HCT116 (cell line): ENCODE results near the gene MRPL20. TPM values are rescaled to one million over a fixed set of nuclear protein-coding genes. Genes with fewer than 3 reads are reported as not detected.

ENCODE experiments used
- ATAC-seq: fragments of 200-7000 bp; cut with Tn5 transposase; 2 replicates; pipeline ENCODE4 v1.9.1; 2020; ENCODE audit warnings: mild to moderate bottlenecking, moderate library complexity
- BruUV-seq: library from RNA; stranded (reverse); fragments of 400-500 nt; replicated peaks from 2 replicates; lab custom pipeline; 2021; lab: Mats Ljungman, UMichigan
- CTCF ChIA-PET: fragments of 300-600 bp; sonication (Branson Sonifier 250); formaldehyde crosslinking; loops from one replicate; lab custom pipeline; 2021; ENCODE audit warnings: antibody characterized with exemption; lab: Charles Lee
- POLR2A ChIA-PET: fragments of 300-600, 350-600 bp; sonication (Branson Sonifier 250); formaldehyde crosslinking; loops from one replicate; lab custom pipeline; 2021; ENCODE audit warnings: antibody characterized with exemption; lab: Charles Lee
- RAD21 ChIA-PET, 2 experiments: fragments of 300-600 bp; sonication (Branson Sonifier 250); formaldehyde crosslinking; loops; one replicate each; lab custom pipeline; 2023; ENCODE audit warnings: low total read pairs in 2 of 2; ENCODE audit not compliant: uncharacterized antibody in 2 of 2, unreplicated experiment in 2 of 2, low non-redundant PET in 1 of 2; lab: Charles Lee
- DNase-seq: peaks from one replicate; pipeline ENCODE4 v3.0.0-alpha.2; 2010; ENCODE audit warnings: low read depth, low spot score
- H2AFZ ChIP-seq: fragments of 200-600 bp; shearing (Covaris generic), sonication (generic); 2 replicates; pipeline ENCODE4 v1.6.1; 2017; ENCODE audit warnings: low read depth, mixed run types, mixed read lengths, antibody characterized with exemption, low read length; ENCODE audit not compliant: poor library complexity, severe bottlenecking
- H3K27ac ChIP-seq: 2 replicates; pipeline ENCODE4 v1.5.1; 2012; ENCODE audit warnings: low read depth, low read length
- H3K27me3 ChIP-seq: fragments of 200-600 bp; sonication (generic); 2 replicates; pipeline ENCODE4 v1.6.1; 2016; ENCODE audit warnings: mixed run types, low read length, mixed read lengths; ENCODE audit not compliant: insufficient read depth
- H3K36me3 ChIP-seq, 2 experiments: fragments of 200-500 bp in 1 of 2; fragments of 200-600 bp in 1 of 2; sonication (Bioruptor generic) in 1 of 2; sonication (generic) in 1 of 2; 2 replicates each; pipeline versions ENCODE4 v1.5.1 to v1.6.1; 2014 to 2016; ENCODE audit warnings: low read length in 2 of 2, inconsistent platforms in 1 of 2, mixed read lengths in 1 of 2, mixed run types in 1 of 2; ENCODE audit not compliant: insufficient read depth in 2 of 2, control insufficient read depth in 1 of 2
- H3K4me1 ChIP-seq, 2 experiments: fragments of 200-600 bp in 1 of 2; sonication (generic) in 1 of 2; 2 replicates each; pipeline versions ENCODE4 v1.5.1 to v1.6.1; 2012 to 2017; ENCODE audit warnings: low read length in 2 of 2, inconsistent platforms in 1 of 2, mild to moderate bottlenecking in 1 of 2, mixed read lengths in 1 of 2, mixed run types in 1 of 2, moderate library complexity in 1 of 2; ENCODE audit not compliant: insufficient read depth in 2 of 2, control insufficient read depth in 1 of 2
- H3K4me2 ChIP-seq: fragments of 200-600 bp; sonication (generic); 2 replicates; pipeline ENCODE4 v1.6.1; 2017; ENCODE audit warnings: mixed run types, low read length, mixed read lengths
- H3K4me3 ChIP-seq, 2 experiments: fragments of 200-600 bp in 1 of 2; sonication (generic) in 1 of 2; replicated peaks in 1 of 2; 2 replicates each; pipeline ENCODE4 v1.5.1; 2011 to 2016; ENCODE audit warnings: low read length in 2 of 2, control low read depth in 1 of 2, low read depth in 1 of 2, mild to moderate bottlenecking in 1 of 2, mixed read lengths in 1 of 2, mixed run types in 1 of 2
- H3K79me2 ChIP-seq: fragments of 200-600 bp; sonication (generic); 2 replicates; pipeline ENCODE4 v1.6.1; 2017; ENCODE audit warnings: mild to moderate bottlenecking, mixed run types, low read length, moderate library complexity, mixed read lengths; ENCODE audit not compliant: insufficient read depth
- H3K9ac ChIP-seq: fragments of 200-600 bp; sonication (generic); 2 replicates; pipeline ENCODE4 v1.6.1; 2016; ENCODE audit warnings: low read length, mixed read lengths
- H3K9me2 ChIP-seq: fragments of 200-600 bp; sonication (generic), shearing (Covaris generic); 2 replicates; pipeline ENCODE4 v1.6.1; 2017; ENCODE audit warnings: mixed run types, mild to moderate bottlenecking, moderate library complexity; ENCODE audit not compliant: insufficient read depth
- H3K9me3 ChIP-seq, 2 experiments: fragments of 200-500 bp in 1 of 2; fragments of 200-600 bp in 1 of 2; sonication (Bioruptor generic) in 1 of 2; sonication (generic) in 1 of 2; 2 replicates each; pipeline ENCODE4 v1.6.1; 2014 to 2017; ENCODE audit warnings: low read length in 2 of 2, mixed read lengths in 2 of 2, inconsistent platforms in 1 of 2, low read depth in 1 of 2, mild to moderate bottlenecking in 1 of 2, mixed run types in 1 of 2, moderate library complexity in 1 of 2; ENCODE audit not compliant: control insufficient read depth in 1 of 2, insufficient read depth in 1 of 2
- H4K20me1 ChIP-seq: fragments of 200-600 bp; sonication (generic), shearing (Covaris generic); 2 replicates; pipeline ENCODE4 v1.6.1; 2017; ENCODE audit warnings: mixed run types, mild to moderate bottlenecking, moderate library complexity; ENCODE audit not compliant: insufficient read depth
- CBX3 ChIP-seq: IDR thresholded peaks from 2 replicates; pipeline ENCODE4 v1.6.1; 2012; ENCODE audit warnings: low read depth
- EGR1 ChIP-seq: IDR thresholded peaks from 2 replicates; pipeline ENCODE4 v1.6.1; 2012; ENCODE audit warnings: low read depth
- FOSL1 ChIP-seq: IDR thresholded peaks from 2 replicates; pipeline ENCODE4 v1.6.1; 2012; ENCODE audit warnings: low read depth
- JUND ChIP-seq: IDR thresholded peaks from 2 replicates; pipeline ENCODE4 v1.6.1; 2012
- POLR2A ChIP-seq: IDR thresholded peaks from 2 replicates; pipeline ENCODE4 v1.7.0; 2011; ENCODE audit warnings: borderline replicate concordance; ENCODE audit not compliant: insufficient read depth, insufficient read length; ENCODE audit errors: extremely low read depth
- SIN3A ChIP-seq: IDR thresholded peaks from 2 replicates; pipeline ENCODE4 v1.6.1; 2012; ENCODE audit warnings: low read depth
- SRF ChIP-seq: IDR thresholded peaks from 2 replicates; pipeline ENCODE4 v1.6.1; 2012; ENCODE audit warnings: low read depth
- TCF7L2 ChIP-seq: IDR thresholded peaks from 2 replicates; pipeline ENCODE4 v1.7.0; 2011; ENCODE audit warnings: borderline replicate concordance, inconsistent platforms; ENCODE audit not compliant: insufficient read depth, insufficient read length; ENCODE audit errors: extremely low read depth
- YY1 ChIP-seq: IDR thresholded peaks from 2 replicates; pipeline ENCODE4 v1.6.1; 2011; ENCODE audit warnings: low read length, low read depth, moderate library complexity, mild to moderate bottlenecking; ENCODE audit not compliant: insufficient replicate concordance; ENCODE audit errors: extremely low read depth
- ZBTB33 ChIP-seq: IDR thresholded peaks from 2 replicates; pipeline ENCODE4 v1.6.1; 2011; ENCODE audit warnings: mild to moderate bottlenecking, low read length, moderate library complexity; ENCODE audit not compliant: insufficient replicate concordance; ENCODE audit errors: extremely low read depth
- ZFX ChIP-seq: fragments of 450-650 bp; IDR thresholded peaks from 2 replicates; pipeline ENCODE4 v1.6.1; 2017
- ZNF274 ChIP-seq: fragments of 200-500 bp; sonication (Bioruptor generic); IDR thresholded peaks from 2 replicates; pipeline ENCODE4 v1.6.1; 2014; ENCODE audit warnings: mild to moderate bottlenecking, low read depth, low read length, inconsistent platforms
- intact Hi-C: fragments of 100-400 bp; cut with micrococcal nuclease; formaldehyde crosslinking; loops from 2 replicates; pipeline ENCODE4 v1.10.0; 2022
- total RNA-seq: library from RNA; stranded (reverse); gene quantifications from one replicate; pipeline ENCODE4 v1.2.1, GENCODE V29; 2021; ENCODE audit not compliant: unreplicated experiment

Gene MRPL20
- total RNA-seq, 1 experiment from 2014 or later, result 131 TPM

DNA sequence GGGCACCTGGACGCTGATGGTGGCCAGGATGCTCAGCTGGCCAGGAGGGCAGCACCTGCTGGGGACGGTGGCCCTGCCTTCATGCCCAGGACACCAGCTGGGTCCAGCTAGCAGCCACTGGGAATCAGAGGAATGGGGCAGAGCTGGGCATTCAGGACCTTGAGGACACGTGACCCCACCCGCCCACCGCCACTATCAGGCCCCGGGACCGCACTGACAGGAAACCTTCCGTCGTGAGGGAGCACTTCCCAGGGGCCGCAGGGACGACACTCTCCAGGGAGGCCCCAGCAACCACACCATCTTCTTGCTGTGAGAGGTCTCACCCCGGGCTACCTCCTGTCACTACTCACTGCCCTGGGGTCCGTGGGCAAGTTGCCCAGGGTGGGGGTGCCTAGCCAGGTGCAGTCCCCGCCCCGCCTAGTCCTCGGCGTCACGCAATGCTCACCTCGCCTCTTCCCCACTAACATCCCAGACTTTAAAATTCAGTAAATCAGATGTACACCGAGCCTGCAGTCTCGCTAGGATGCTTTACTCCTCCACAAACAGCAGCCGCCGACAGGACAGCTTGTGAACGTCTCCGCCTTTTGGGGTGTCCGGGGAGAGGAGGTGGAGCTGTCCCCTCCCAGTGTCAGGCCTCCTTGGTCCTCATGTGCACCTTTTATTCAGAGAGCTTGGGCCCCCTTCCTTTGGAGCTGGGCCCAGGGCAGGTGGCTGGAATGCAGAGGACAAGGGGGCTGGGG, 33.3 kb upstream of the MRPL20 start:
- ChIA-PET RAD21 (no interaction called here), CTCF (interaction anchor here (0.8 to 2.9 kb wide), 5 partner anchors 11 to 65 kb away, joined by 3 to 10 read pairs (median 4); partner anchors contain the start of gene CCNL2), POLR2A (interaction anchor here (0.6 kb wide), 1 partner anchor 371 kb away, joined by 7 read pairs; no protein-coding TSS in a partner anchor)
- Histone ChIP-seq H3K9ac (peak overlapping the region; percentile 47; the same call in 1 of the 2 replicates), H3K9me3 (no peaks in the 10 kb centered on the region), H3K4me3 (0 out of 4 replicates have a peak overlapping the region, but pooled peaks of 1 of the 2 experiments have one; percentile 13), H4K20me1 (no peaks in the 10 kb centered on the region), H3K36me3 (no peaks in the 10 kb centered on the region), H3K4me1 (peaks cover 14 to 28% of the 10 kb centered on the region in 2 experiments), H3K4me2 (peak overlapping the region; percentile 62), H3K27ac (peak overlapping the region; percentile 52; the same call in 1 of the 2 replicates), H3K27me3 (no peaks in the 10 kb centered on the region), H3K79me2 (peaks cover 24% of the 10 kb centered on the region; the same call in 1 of the 2 replicates), H2AFZ (no peak overlapping the region), H3K9me2 (no peaks in the 10 kb centered on the region)
- no TSS peak for BruUV-seq
- DNase-seq (no peak), ATAC-seq (no peak)
- TF ChIP-seq SIN3A (no peak), SRF (no peak), JUND (no peak), TCF7L2 (no peak), POLR2A (no peak)
- intact Hi-C loops, result loop anchor here (2.0 kb wide), 1 partner anchor 38 kb away; no protein-coding TSS in a partner anchor

DNA sequence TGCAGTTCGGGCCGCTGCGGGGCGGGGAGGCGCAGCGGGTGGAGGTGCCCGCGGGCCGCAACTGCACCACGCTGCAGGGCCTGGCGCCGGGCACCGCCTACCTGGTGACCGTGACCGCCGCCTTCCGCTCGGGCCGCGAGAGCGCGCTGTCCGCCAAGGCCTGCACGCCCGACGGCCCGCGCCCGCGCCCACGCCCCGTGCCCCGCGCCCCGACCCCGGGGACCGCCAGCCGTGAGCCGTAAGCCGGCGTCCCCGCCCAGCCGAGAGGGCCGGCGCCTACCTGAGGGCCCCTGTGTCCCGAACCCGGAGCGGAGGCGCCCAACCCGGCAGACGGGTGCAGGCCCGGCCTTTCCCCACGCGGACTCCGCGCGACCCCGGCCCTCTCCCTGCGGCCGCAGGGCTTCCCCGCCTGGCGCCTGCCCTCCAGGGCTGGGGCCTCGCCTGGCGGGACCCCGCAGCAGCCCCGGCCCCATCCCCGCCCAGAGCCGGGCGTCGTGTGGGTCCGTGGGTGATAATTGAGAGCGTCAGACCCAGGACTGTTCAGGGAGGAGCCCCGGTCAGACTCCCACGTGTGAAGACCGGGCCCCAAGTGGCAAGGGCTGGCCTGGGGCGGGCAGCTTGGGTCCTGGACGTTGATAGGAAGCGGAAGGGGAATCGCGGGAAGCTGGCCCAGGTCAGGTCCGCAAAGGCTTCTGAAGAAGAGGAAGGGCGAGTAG, 32.6 kb upstream of the MRPL20 start:
- intact Hi-C loops, result loop anchor here (2.0 kb wide), 1 partner anchor 37 kb away; no protein-coding TSS in a partner anchor

More for the DNA sequence above, 32.6 kb upstream of the MRPL20 start:
- Histone ChIP-seq H3K4me1 (peaks cover 18 to 34% of the 10 kb centered on the region in 2 experiments), H3K27me3 (no peaks in the 10 kb centered on the region), H3K27ac (no peak overlapping the region), H3K9me2 (no peaks in the 10 kb centered on the region), H3K79me2 (peaks cover 30% of the 10 kb centered on the region; the same call in 1 of the 2 replicates), H3K9ac (no peak overlapping the region), H3K4me3 (no peak overlapping the region), H3K36me3 (no peaks in the 10 kb centered on the region), H3K4me2 (no peak overlapping the region), H2AFZ (no peak overlapping the region), H4K20me1 (no peaks in the 10 kb centered on the region), H3K9me3 (no peaks in the 10 kb centered on the region)
- ChIA-PET CTCF (interaction anchor here (1.2 kb wide), 1 partner anchor 38 kb away, joined by 4 read pairs; no protein-coding TSS in a partner anchor), POLR2A (no interaction called here), RAD21 (no interaction called here)
- ATAC-seq (no peak), DNase-seq (no peak)
- no TSS peak for BruUV-seq
- TF ChIP-seq YY1 (no peak), EGR1 (no peak), FOSL1 (no peak), ZFX (no peak), CBX3 (no peak), POLR2A (no peak), SIN3A (no peak), SRF (no peak), ZNF274 (no peak), ZBTB33 (no peak)
